GM12872 (cell line): ENCODE results near the gene GADD45GIP1.

Source experiments
- TF ChIP-seq, protein P1 (sequence below): IDR thresholded peaks from 3 replicates; pipeline ENCODE4 v1.5.1; 2011; ENCODE audit warnings: low read depth, mild to moderate bottlenecking, low read length, moderate library complexity; ENCODE audit not compliant: insufficient read depth

The GADD45GIP1 gene

DNA sequence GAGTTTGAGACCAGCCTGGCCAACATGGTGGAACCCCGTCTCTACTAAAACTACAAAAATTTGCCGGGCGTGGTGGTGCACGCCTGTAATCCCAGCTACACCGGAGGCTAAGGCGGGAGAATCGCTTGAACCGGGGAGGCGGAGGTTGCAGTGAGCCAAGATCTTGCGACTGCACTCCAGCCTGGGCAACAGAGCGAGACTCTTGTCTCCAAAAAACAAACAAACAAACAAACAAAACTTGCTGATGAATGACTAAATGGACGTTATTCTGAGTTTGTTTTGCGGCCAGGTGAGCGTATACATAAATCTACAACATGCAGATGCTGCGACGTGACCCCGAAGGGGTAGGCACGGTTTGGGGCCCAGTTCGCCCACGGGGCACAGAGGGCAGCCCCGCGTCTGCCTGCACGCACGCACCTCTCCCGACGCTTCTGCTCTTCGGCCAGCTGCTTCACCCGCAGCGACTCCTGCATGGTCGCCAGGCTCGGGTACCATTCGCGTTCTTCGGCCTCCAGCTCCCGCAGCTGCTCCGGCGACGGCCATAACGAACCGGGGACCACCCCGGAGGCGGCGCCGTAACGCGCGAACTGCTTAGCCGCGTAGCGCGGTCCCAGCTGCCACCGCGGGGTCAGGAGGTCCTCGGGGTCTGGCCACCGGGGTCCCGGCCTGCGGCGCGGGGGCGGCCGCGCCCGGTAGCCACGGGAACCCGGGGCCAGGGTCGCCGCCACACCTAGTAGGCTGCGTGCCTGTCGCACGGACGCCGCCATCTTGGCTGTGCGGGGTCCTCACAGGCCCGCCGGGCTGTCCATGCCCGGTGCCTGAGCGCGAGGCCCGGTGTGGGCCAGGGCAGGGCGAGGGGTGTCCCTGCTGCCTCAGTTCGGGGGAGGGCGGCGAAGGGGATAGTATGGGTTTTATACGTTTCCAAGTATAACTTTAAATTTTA, at the start of gene GADD45GIP1:
Gene GADD45GIP1 (minus strand): TSS at position 778 of the 943 bp plus-strand sequence. CDS start 11 bp downstream, at position 767.
- TF ChIP-seq, protein P1, sequence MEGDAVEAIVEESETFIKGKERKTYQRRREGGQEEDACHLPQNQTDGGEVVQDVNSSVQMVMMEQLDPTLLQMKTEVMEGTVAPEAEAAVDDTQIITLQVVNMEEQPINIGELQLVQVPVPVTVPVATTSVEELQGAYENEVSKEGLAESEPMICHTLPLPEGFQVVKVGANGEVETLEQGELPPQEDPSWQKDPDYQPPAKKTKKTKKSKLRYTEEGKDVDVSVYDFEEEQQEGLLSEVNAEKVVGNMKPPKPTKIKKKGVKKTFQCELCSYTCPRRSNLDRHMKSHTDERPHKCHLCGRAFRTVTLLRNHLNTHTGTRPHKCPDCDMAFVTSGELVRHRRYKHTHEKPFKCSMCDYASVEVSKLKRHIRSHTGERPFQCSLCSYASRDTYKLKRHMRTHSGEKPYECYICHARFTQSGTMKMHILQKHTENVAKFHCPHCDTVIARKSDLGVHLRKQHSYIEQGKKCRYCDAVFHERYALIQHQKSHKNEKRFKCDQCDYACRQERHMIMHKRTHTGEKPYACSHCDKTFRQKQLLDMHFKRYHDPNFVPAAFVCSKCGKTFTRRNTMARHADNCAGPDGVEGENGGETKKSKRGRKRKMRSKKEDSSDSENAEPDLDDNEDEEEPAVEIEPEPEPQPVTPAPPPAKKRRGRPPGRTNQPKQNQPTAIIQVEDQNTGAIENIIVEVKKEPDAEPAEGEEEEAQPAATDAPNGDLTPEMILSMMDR = no peak

DNA sequence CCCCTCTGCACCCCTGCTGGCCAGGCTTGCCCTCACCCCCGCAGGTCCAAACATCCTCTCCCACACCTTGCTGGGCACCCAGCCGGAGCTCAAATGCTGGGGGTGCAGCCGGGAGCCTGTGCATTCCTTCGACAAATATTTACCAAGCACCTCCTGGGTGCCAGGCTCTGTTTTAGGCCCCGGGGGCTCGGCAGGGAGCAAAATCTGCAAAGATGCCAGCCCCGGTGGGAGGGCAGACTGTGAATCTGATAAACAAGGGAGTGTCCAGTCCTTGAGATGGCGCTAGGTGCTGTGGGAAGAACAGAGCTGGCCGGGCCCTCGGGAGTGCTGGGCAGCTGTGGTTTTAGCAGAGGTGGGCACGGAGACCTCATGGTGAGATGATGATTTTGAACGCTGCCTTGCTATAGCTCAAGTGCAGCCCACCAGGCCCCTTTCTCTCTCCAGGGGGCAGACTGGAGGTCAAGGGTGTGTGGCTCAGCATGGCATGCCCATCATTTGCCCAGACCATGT, 48.9 kb upstream of the GADD45GIP1 start:
- TF ChIP-seq, protein P1 = no peak

GRCh38 chr19:13005253-13005652, 48.2 kb upstream of the GADD45GIP1 start:
- TF ChIP-seq, protein P1 = no peak

GRCh38 chr19:13004273-13004672, 47.2 kb upstream of the GADD45GIP1 start:
- TF ChIP-seq, protein P1 = no peak

DNA sequence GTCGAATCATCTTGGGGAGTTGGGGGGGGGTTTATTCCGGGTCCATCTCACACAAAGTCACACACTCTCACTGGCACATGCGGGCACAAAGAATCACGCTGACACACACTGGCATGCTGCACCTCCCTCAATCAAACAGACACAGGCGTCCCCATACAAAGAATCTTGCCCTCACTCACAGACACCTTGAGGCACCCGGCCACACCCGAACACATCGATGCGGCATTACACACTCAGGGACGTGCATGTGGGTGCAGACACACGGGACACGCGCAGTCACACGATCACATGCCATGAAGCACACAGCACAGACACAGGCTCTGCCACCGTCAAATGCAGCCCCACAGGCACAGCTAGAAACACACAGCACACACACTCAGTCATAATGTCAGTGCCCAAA, 46.1 kb upstream of the GADD45GIP1 start:
- TF ChIP-seq, protein P1 = no peak

DNA sequence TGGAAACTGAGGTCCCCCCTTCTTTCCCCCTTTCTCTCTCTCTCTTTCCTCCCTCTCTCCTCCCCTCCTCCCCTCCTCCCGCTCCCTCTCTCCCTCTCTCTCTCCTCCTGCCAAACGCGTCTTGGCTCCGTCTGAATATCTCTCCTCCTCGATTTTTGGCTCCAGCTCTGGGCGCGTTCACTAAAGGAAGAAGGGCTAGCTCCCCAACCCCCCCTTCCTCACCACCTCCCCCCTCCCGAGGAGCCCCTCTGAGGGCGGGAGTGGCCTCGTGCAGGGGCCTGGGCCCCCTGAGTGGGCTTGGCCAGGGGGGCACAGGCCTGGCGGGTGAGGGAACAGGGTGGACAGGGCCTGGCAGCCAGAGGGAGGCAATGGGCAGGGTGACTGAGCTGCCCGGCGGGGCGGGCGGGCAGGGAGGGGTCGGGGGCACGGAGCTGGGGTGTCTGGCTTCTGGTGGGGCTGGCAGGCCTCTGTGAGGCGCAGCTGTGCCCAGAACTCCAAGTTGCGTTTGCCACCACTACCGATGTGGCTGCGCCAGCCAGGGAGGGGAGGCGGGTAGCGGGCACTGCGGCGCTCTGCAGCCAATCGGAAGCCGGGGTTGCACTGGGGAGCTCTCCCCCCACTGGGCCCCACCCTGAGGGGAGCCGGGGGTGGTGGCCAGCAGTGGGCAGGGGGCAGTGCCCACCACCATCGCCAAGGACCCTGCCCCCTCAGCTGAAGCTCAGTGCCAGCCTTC, 45.3 kb upstream of the GADD45GIP1 start:
- TF ChIP-seq, protein P1 = no peak
